ENCODE data around the gene ATP11B.

Gene ATP11B

GRCh38 chr3:182962166-182962565 is 168.9 kb downstream of the ATP11B start:
- Histone ChIP-seq H3K27me3 (ENCODE audit: insufficient read depth, low read depth) (no peaks in the 10 kb centered on the region), H3K4me3 (IDR thresholded peaks at IDR 0.05; ENCODE audit: insufficient read depth, low read depth, low read length) (no peak overlapping the region), H3K4me1 (ENCODE audit: low read depth, poor library complexity, severe bottlenecking) (peaks cover under 1% of the 10 kb centered on the region), H3K4me2 (no peak overlapping the region), H3K27ac (no peak overlapping the region), H3K36me3 (ENCODE audit: insufficient read depth) (no peaks in the 10 kb centered on the region), H4K20me1 (ENCODE audit: insufficient read depth) (no peaks in the 10 kb centered on the region), H2AFZ (ENCODE audit: low read depth) (no peak overlapping the region), H3K9ac (no peak overlapping the region), H3K79me2 (ENCODE audit: insufficient read depth, low read depth) (peaks cover 23% of the 10 kb centered on the region; the same call in 1 of the 2 replicates)
- no peak for TF ChIP-seq CTCF (conservative IDR thresholded peaks at IDR 0.05; ENCODE audit: low read depth, low read length)

- H3K36me3 ChIP-seq (ENCODE audit: insufficient read depth) = no peaks in the 10 kb centered on the region
- H3K4me1 ChIP-seq (ENCODE audit: low read depth, poor library complexity, severe bottlenecking) = peaks cover 15% of the 10 kb centered on the region
- no peak overlapping the region for H3K27ac ChIP-seq
- H4K20me1 ChIP-seq (ENCODE audit: insufficient read depth) = no peaks in the 10 kb centered on the region
- H3K27me3 ChIP-seq (ENCODE audit: insufficient read depth, low read depth) = no peaks in the 10 kb centered on the region
- H3K4me3 ChIP-seq (IDR thresholded peaks at IDR 0.05; ENCODE audit: insufficient read depth, low read depth, low read length) = no peak overlapping the region
- no peak for TF ChIP-seq CTCF (conservative IDR thresholded peaks at IDR 0.05; ENCODE audit: low read depth, low read length)
- peaks cover 41% of the 10 kb centered on the region; the same call in 1 of the 2 replicates for H3K79me2 ChIP-seq (ENCODE audit: insufficient read depth, low read depth)
- no peak overlapping the region for H3K4me2 ChIP-seq
- H3K9ac ChIP-seq = no peak overlapping the region
- no peak overlapping the region for H2AFZ ChIP-seq (ENCODE audit: low read depth)
Observed at GRCh38 chr3:182964179-182964578, 170.9 kb downstream of the ATP11B start.

GRCh38 chr3:182965861-182966366 is 172.6 kb downstream of the ATP11B start:
- Histone ChIP-seq H3K27me3 (ENCODE audit: insufficient read depth, low read depth) (no peaks in the 10 kb centered on the region), H3K36me3 (ENCODE audit: insufficient read depth) (no peaks in the 10 kb centered on the region), H3K4me1 (ENCODE audit: low read depth, poor library complexity, severe bottlenecking) (peaks cover 29% of the 10 kb centered on the region), H3K9ac (no peak overlapping the region), H4K20me1 (ENCODE audit: insufficient read depth) (0 out of 2 replicates have a peak, but pooled peaks cover 5% of the 10 kb centered on the region), H3K4me3 (IDR thresholded peaks at IDR 0.05; ENCODE audit: insufficient read depth, low read depth, low read length) (no peak overlapping the region), H3K4me2 (no peak overlapping the region), H3K27ac (no peak overlapping the region), H2AFZ (ENCODE audit: low read depth) (no peak overlapping the region), H3K79me2 (ENCODE audit: insufficient read depth, low read depth) (peaks cover 58% of the 10 kb centered on the region)
- TF ChIP-seq CTCF (conservative IDR thresholded peaks at IDR 0.05; ENCODE audit: low read depth, low read length) = no peak

- H4K20me1 ChIP-seq (ENCODE audit: insufficient read depth) = 0 out of 2 replicates have a peak, but pooled peaks cover 5% of the 10 kb centered on the region
- no peaks in the 10 kb centered on the region for H3K36me3 ChIP-seq (ENCODE audit: insufficient read depth)
- no peak overlapping the region for H3K4me2 ChIP-seq
- H3K4me1 ChIP-seq (ENCODE audit: low read depth, poor library complexity, severe bottlenecking) = peaks cover 45% of the 10 kb centered on the region
- TF ChIP-seq CTCF (conservative IDR thresholded peaks at IDR 0.05; ENCODE audit: low read depth, low read length) = no peak
- H3K9ac ChIP-seq = no peak overlapping the region
- H2AFZ ChIP-seq (ENCODE audit: low read depth) = no peak overlapping the region
- H3K27me3 ChIP-seq (ENCODE audit: insufficient read depth, low read depth) = no peaks in the 10 kb centered on the region
- no peak overlapping the region for H3K4me3 ChIP-seq (IDR thresholded peaks at IDR 0.05; ENCODE audit: insufficient read depth, low read depth, low read length)
- H3K79me2 ChIP-seq (ENCODE audit: insufficient read depth, low read depth) = peaks cover 74% of the 10 kb centered on the region
- no peak overlapping the region for H3K27ac ChIP-seq
Observed at GRCh38 chr3:182967218-182968204, 174.2 kb downstream of the ATP11B start.
